Measurements from ENCODE around the gene TRPC4AP.
"Not testable (repeated sequence)": the region's sequence is repeated elsewhere in the genome, so short reads cannot be mapped to it uniquely, and the experiment has no call there.

The TRPC4AP gene

GRCh38 chr20:35106827-35107380, 14.3 kb upstream of the TRPC4AP start:
- in situ Hi-C loops (cut with MboI; ENCODE audit: low sequenced_read_pairs): no loop called here

GRCh38 chr20:35104685-35105295, 12.2 kb upstream of the TRPC4AP start:
- in situ Hi-C loops (cut with MboI; ENCODE audit: low sequenced_read_pairs): no loop called here

GRCh38 chr20:35101620-35102019, 9.0 kb upstream of the TRPC4AP start:
- in situ Hi-C loops (cut with MboI; ENCODE audit: low sequenced_read_pairs): no loop called here

- in situ Hi-C loops (cut with MboI; ENCODE audit: low sequenced_read_pairs): no loop called here
These were observed 769 bp upstream of the TRPC4AP start for GRCh38 chr20:35093267-35093884.

- in situ Hi-C loops (cut with MboI; ENCODE audit: low sequenced_read_pairs): no loop called here
These were observed 637 bp downstream of the TRPC4AP start for GRCh38 chr20:35091816-35092523.

- in situ Hi-C loops (cut with MboI; ENCODE audit: low sequenced_read_pairs): no loop called here
These were observed 4.1 kb downstream of the TRPC4AP start for GRCh38 chr20:35088231-35089145.

GRCh38 chr20:35087791-35088190, 4.8 kb downstream of the TRPC4AP start:
- in situ Hi-C loops (cut with MboI; ENCODE audit: low sequenced_read_pairs): no loop called here

GRCh38 chr20:35087355-35087754, 5.3 kb downstream of the TRPC4AP start:
- in situ Hi-C loops (cut with MboI; ENCODE audit: low sequenced_read_pairs): no loop called here

- in situ Hi-C loops (cut with MboI; ENCODE audit: low sequenced_read_pairs): no loop called here
These were observed 7.0 kb downstream of the TRPC4AP start for GRCh38 chr20:35085477-35086225.

- in situ Hi-C loops (cut with MboI; ENCODE audit: low sequenced_read_pairs): no loop called here
These were observed 7.6 kb downstream of the TRPC4AP start for GRCh38 chr20:35084998-35085397.

- in situ Hi-C loops (cut with MboI; ENCODE audit: low sequenced_read_pairs): not testable (repeated sequence)
These were observed 12.3 kb downstream of the TRPC4AP start for GRCh38 chr20:35080348-35080642.

- in situ Hi-C loops (cut with MboI; ENCODE audit: low sequenced_read_pairs): no loop called here
These were observed 12.9 kb downstream of the TRPC4AP start for GRCh38 chr20:35079472-35080347.

- in situ Hi-C loops (cut with MboI; ENCODE audit: low sequenced_read_pairs): no loop called here
These were observed 14.7 kb downstream of the TRPC4AP start for GRCh38 chr20:35077872-35078271.

GRCh38 chr20:35077341-35077740, 15.3 kb downstream of the TRPC4AP start:
- in situ Hi-C loops (cut with MboI; ENCODE audit: low sequenced_read_pairs): no loop called here

GRCh38 chr20:35071436-35072153, 21.0 kb downstream of the TRPC4AP start:
- in situ Hi-C loops (cut with MboI; ENCODE audit: low sequenced_read_pairs): not testable (repeated sequence)

GRCh38 chr20:35066194-35066593, 26.4 kb downstream of the TRPC4AP start:
- in situ Hi-C loops (cut with MboI; ENCODE audit: low sequenced_read_pairs): no loop called here

GRCh38 chr20:35065181-35065580, 27.4 kb downstream of the TRPC4AP start:
- in situ Hi-C loops (cut with MboI; ENCODE audit: low sequenced_read_pairs): no loop called here

- in situ Hi-C loops (cut with MboI; ENCODE audit: low sequenced_read_pairs): no loop called here
These were observed 29.4 kb downstream of the TRPC4AP start for GRCh38 chr20:35063168-35063567.

GRCh38 chr20:35062478-35062877, 30.1 kb downstream of the TRPC4AP start:
- in situ Hi-C loops (cut with MboI; ENCODE audit: low sequenced_read_pairs): no loop called here

Data from HL-60/S4 treated with retinoic acid at 250 ng/mL for 4 days and 3 days (cell line).